GM10266 (cell line): ENCODE results near the gene NUTM2G.
"Not testable (repeated sequence)": the region's sequence is repeated elsewhere in the genome, so short reads cannot be mapped to it uniquely, and the experiment has no call there.

ENCODE experiments used
- DNase-seq: peaks from one replicate; pipeline ENCODE4 v3.0.0; 2012; ENCODE audit errors: extremely low spot score

Gene NUTM2G

GRCh38 chr9:96934097-96934496 lies 5.5 kb downstream of the NUTM2G start:
- not testable (repeated sequence) for DNase-seq

DNA sequence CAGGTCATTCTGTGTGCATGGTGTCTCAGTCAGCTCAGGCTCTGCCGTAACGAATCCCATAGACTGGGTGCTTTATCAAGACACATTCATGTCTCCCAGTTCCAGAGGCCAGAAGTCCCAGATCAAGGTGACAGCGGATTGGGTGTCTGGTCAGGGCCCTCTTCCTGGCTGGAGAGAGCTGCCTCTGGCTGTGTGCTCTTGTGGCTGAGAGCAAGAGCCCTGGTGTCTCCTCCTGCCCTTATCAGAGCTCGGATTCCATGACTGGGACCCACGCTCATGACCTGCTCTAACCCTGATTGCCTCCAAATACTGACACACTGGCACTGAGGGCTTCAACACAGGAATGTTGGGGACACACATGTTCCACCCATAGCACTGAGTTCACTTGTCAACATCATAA lies 6.1 kb downstream of the NUTM2G start:
- DNase-seq: not testable (repeated sequence)

DNA sequence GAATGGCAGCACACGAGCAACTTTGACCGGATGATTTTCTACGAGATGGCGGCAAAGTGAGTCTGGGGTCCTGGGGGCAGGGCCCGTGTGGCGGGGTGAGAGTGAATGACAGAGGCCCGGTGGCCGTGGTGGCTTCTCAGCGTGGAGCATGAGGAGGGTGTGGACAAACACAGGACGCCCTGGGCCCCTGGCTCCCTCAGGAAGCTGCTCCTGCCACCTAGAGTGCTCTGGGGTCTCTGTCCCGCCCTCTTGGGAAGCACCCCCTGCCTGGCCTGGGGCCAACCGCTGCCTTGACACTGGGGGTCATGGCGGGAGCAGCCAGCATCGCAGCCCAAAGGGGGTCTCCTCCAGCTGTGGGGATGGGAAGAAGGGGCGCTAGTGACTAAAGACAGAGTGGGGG lies 6.8 kb downstream of the NUTM2G start:
- DNase-seq: not testable (repeated sequence)

DNA sequence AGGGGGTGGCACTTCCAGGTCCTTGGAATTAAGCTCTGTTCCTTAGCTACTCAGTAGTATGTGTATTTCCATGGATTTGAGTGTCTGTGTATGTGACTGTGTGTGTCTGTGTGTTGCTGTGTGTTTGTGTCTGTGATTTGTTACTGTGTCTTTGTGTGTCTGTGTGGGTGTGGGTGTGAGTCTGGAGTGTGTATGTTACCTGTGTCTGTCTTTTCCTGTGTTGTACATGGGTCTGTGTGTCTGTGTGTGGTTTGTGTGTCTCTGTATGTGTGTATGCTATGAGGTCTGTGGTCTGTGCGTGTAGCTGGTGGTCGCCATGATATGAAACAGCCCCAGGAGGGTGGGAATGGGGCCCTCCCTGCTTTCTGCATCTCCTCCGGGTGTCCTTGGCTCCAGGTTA lies 8.8 kb downstream of the NUTM2G start:
- DNase-seq: not testable (repeated sequence)

DNA sequence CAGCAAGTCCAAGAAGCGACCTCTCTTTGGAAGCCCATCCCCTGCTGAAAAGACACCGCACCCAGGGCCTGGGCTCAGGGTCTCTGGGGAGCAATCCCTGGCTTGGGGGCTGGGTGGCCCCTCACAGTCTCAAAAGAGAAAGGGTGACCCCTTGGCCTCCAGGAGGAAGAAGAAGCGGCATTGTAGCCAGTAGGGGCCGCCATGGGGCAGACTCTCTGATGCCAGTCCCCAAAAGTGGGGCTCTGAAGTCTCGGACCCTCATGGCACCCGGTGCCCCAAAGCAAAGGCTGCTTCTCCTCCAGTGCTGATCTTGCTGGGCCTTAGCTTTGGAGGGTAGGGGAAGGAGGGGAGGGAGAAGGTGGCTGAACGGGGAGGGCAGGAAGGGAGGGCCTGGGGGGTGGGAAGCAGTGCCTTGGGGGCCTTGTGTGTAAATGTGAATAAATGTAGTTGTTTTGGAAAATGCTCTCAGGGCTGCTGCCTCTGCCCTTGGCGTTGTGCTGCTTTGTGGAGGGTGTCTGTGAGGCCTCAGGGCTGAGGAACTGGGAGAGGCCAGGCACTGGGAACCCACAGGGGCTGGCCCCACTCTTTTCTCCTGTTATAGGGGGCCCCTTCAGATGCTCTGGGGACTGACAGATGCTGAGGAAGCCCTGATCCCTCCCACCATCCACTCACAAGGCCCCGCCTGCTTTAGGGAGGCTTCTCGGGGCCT lies 10.5 kb downstream of the NUTM2G start:
- not testable (repeated sequence) for DNase-seq

DNA sequence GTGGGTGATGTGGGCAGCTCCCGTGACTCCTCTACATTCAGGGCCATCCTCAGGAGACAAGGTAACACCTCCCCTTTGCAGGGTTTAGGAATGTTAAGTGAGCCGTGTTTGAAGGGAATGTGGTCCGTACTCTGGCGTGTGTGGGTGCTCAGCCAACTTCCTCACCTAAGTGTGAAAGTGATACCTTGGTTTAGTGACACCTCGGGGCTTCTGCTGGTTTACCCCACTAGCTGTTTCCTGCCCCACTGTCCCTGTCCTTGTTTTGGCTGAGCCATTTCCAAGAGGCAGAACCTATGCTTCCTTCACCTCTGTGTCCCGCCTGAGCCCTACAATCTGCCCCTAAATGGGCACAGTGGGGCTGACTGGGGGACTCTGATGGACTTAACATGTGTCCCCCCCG lies 12.3 kb downstream of the NUTM2G start:
- not testable (repeated sequence) for DNase-seq

- not testable (repeated sequence) for DNase-seq
Measured at GRCh38 chr9:96941628-96942027, 13.0 kb downstream of the NUTM2G start.

- not testable (repeated sequence) for DNase-seq
Measured at GRCh38 chr9:96942181-96942580, 13.5 kb downstream of the NUTM2G start.

DNA sequence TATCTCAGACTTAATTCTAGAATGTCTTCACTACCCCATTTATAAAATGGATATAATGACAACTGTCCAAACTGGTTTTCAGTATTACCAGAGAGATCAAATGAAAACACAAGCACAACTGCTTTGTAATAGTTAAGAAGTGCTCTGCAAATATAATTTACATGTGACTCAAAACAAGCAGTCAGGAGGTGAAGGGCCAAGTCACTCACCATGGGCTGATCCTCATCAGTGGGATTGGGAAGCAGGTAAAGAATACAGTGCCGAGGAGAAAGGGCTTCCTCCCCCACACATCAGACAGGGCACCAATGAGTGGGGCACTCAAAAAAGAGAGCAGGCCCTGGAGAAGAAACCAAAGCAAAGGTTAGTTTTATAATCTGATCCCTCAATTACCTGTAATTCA lies 20.7 kb downstream of the NUTM2G start:
- DNase-seq: not testable (repeated sequence)

DNA sequence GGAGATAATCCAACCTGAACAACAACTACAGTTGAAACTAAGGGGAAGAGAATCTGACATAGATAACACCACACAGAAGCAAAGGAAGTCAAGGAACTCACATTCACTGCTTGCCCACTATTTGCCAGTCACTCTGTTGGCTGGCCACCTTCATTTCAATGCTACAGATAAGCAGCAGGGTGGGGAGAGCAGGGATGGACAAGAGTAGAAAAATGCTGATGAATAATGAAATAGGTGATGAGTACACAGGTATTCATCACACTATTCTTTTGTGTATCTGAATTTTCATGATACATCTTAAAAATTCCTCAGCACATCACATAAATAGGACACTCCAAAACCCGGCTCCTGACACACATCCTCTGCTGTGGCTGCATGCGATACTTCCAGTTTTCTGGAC lies 21.9 kb downstream of the NUTM2G start:
- DNase-seq: not testable (repeated sequence)

- DNase-seq: not testable (repeated sequence)
Measured at GRCh38 chr9:96967591-96967990, 38.9 kb downstream of the NUTM2G start.

DNA sequence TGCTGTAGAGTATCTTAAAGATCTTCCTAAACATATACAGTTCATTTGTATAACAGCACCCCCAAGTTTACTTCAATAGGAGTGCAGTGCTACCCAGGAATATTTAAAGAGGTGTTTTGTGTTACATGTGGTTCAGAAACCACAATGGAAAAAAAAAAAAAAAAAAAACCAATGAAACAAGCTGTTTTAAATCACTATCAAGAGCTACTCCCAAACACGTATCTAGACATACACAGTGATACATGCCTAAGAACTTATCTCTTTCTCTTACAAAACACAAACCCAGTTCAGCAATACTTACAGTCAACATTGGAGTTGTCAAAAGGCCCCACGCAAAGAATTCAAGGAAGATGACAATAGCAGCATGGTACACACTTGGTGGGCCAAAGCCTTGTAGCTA lies 43.9 kb downstream of the NUTM2G start:
- not testable (repeated sequence) for DNase-seq

- not testable (repeated sequence) for DNase-seq
Measured at GRCh38 chr9:96974037-96974436, 45.4 kb downstream of the NUTM2G start.

DNA sequence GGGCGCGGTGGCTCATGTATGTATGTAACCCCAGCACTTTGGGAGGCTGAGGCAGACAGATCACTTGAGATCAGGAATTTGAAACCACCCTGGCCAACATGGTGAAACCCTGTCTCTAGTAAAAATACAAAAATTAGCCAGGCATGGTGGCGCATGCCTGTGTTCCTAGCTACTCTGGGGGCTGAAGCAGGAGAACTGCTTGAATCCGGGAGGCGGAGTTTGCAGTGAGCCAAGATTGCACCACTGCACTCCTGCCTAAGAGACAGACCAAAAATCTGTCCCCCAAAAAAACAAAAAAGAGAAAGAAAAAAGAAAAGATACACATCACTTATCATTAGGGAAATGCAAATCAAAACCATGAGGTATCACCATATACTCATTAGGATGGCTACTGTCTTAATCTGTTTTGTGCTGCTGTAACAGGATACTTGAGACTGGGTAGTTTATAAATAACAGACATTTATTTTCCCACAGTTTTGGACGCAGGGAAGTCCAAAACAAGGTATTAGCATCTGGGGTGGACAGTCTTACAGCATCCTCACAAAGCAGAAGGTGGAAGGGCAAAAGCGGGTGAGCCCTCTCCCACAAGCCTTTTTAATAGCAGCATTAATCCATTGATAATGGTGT lies 55.0 kb downstream of the NUTM2G start:
- DNase-seq: not testable (repeated sequence)

GRCh38 chr9:96984139-96984538 lies 55.5 kb downstream of the NUTM2G start:
- not testable (repeated sequence) for DNase-seq

GRCh38 chr9:96984887-96985286 lies 56.2 kb downstream of the NUTM2G start:
- not testable (repeated sequence) for DNase-seq
